GM21360 (cell line): Measurements from ENCODE around the gene NMB.
"Not testable (repeated sequence)": the region's sequence is repeated elsewhere in the genome, so short reads cannot be mapped to it uniquely, and the experiment has no call there.

Experiments
- ATAC-seq: cut with Tn5 transposase; IDR thresholded peaks from one replicate; pipeline ENCODE4 v1.9.1; 2021; ENCODE audit warnings: mild to moderate bottlenecking, moderate library complexity; ENCODE audit not compliant: unreplicated experiment

Gene NMB

GRCh38 chr15:84656972-84657371 is 1.0 kb downstream of the NMB start:
- ATAC-seq: no peak

GRCh38 chr15:84654689-84655453 is 3.1 kb downstream of the NMB start:
- ATAC-seq: peak; percentile 25

- ATAC-seq: peak; percentile 82
Observed at GRCh38 chr15:84653910-84654688, 3.9 kb downstream of the NMB start, which contains the start of gene WDR73. TSS of gene WDR73 (minus strand) at chr15:84654283. CDS start at chr15:84654274, 9 bp downstream.

DNA sequence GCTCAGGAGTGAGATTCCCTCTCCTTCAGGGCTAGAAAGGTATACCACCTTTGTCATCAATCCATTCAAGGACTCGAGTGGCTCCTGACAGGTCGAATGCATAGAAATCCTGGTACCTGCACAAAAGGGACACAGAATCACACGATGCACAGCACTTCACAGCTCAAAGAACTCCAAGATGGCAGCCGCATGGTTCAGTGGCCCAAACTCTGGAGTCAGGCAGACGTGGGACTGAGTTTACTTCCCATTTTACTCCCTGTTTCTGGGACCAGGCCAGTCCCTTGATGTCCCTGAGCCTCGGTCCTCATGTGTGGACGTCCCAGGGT is 4.5 kb downstream of the NMB start:
- no peak for ATAC-seq

DNA sequence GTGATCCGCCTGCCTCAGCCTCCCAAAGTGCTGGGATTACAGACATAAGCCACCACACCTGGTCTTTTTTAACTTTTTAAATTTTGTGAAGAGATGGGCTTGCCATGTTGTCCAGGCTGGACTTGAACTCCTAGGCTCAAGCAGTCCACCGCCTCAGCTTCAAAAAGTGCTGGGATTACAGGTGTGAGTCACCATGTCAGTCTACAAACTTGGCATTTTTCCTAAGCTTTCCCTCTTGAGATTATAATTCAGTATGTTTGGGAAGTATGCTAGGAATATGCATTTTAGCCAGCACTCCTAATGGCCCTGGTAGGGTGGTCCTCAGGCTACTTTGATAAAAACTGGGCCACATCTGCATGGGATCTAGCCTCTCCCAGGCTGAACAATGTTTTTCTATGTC is 8.3 kb downstream of the NMB start:
- no peak for ATAC-seq

- no peak for ATAC-seq
Observed at GRCh38 chr15:84648539-84648938, 9.5 kb downstream of the NMB start.

DNA sequence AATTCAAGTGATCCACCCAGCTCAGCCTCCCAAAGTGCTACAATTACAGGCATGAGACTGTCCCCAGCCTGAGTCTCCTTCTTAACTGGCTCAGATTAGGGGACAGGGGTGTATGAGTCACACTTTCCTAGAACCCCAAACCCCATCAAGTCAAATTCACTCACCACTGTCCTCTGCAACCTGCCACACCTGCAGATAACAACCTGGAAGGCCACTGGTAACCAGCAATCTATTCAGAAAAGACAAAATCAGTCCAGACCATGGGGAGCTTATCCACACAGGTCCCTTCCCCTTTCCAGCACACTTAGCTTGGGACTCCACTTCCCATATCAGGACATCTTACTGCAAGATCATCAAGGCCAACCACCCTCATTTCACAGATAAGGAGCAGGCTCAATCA is 10.3 kb downstream of the NMB start:
- ATAC-seq: no peak

DNA sequence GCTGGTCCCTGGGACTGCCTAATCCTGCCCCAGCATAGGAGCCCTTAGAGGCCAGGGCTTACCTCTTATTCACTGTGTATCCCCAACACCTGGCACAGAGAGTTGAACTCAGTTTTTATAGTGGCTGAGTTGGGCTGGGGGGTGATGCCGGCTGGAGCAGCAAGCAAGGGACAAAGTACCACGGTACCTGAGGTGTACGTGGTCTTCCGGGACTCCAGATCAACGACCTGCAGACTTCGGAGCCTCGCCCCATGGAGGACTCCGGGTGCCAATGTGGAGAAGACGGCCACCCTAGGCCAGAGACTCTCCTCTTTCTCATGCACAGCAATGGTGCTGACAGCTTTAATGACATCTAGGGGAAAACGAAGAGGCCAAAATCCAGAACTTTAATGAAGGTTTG is 12.0 kb downstream of the NMB start:
- ATAC-seq: no peak

DNA sequence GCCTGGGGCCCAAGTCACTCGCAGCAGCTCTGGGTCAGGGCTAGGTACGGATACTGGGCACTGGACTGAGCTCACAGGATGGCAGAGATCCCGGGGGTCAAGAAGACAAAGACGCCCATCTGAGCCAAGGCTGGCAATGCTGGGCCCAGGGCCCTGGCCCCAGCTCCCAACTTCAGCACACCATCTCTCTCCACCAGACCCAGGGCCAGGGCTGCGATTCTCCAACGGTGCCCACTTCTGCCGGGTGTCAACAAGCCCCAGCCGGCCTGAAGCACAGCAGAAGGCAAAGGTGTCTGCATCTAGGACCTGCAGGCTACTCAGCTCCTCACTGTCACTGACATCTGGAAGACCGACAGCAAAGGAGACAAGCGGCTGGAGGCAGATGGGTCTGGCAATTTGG is 12.5 kb downstream of the NMB start:
- ATAC-seq: no peak

GRCh38 chr15:84643838-84644237 is 14.2 kb downstream of the NMB start:
- no peak for ATAC-seq

DNA sequence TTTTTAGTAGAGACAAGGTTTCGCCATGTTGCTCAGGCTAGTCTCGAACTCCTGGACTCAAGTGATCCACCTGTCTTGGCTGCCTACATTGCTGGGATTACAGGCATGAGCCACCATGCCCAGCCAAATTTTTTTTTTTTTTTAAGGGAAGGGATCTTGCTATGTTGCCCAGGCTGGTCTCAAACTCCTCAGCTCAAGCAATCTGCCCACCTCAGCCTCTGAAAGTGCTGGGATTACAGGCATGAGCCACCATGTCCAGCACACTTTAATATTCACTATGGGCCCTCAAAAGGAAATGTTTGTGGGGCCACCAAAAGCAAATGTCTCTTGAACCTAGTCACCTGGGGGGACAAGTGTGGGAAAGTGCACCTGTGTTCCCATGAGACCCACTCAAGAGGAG is 15.4 kb downstream of the NMB start:
- not testable (repeated sequence) for ATAC-seq

DNA sequence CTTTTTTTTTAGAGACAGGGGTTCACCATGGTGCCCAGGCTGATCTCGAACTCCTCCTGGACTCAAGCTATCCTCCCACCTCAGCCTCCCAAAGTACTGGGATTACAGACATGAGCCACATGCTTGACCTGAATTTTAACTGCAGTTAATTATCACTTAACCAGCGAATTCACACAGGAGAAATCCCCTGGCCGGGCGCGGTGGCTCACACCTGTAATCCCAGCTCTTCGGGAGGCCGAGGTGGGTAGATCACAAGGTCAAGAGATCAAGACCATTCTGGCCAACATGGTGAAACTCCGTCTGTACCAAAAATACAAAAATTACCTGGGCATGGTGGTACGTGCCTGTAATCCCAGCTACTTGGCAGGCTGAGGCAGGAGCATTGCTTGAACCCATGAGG is 16.1 kb downstream of the NMB start:
- ATAC-seq: not testable (repeated sequence)

DNA sequence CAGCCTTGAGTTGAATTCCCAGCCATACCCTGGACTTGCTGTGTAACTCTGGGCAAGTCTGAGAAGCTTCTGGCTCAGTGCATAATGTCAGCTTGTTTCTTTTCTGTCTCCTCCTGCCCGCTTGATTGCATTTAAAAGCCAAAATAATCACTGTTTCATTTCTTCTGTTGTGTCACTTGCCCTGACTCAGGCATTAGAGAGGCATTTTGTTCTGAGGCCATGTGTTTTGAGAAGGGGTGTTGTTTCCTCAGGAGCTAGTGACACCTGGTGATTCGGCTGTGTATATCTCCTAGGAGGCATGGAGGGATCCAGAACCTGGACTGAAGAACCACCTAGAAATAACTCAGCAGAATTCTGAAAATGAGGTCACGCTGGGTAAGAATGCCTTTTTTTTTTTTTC is 19.9 kb downstream of the NMB start:
- ATAC-seq: no peak

DNA sequence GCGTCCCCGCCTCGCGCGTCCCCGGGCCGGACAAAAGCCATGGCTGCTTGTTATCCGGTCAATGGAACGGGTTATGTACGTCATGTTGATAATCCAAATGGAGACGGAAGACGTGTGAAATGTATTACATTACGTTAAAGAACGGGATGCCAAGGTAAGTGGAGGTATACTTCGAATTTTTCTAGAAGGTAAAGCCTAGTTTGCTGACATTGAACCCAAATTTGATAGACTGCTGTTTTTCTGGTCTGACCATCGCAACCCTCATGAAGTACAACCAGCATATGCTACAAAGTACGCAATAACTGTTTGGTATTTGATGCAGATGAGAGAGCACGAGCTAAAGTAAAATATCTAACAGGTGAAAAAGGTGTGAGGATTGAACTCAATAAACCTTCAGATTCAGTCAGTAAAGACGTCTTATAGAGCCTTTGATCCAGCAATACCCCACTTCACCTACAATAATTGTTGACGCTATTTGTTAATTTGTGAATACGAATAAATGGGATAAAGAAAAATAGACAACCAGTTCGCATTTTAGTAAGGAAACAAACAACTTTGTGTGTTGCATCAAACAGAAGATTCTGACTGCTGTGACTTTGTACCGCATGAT is 23.7 kb downstream of the NMB start:
- no peak for ATAC-seq

GRCh38 chr15:84633311-84634227 is 24.4 kb downstream of the NMB start:
- peak; percentile 39 for ATAC-seq

DNA sequence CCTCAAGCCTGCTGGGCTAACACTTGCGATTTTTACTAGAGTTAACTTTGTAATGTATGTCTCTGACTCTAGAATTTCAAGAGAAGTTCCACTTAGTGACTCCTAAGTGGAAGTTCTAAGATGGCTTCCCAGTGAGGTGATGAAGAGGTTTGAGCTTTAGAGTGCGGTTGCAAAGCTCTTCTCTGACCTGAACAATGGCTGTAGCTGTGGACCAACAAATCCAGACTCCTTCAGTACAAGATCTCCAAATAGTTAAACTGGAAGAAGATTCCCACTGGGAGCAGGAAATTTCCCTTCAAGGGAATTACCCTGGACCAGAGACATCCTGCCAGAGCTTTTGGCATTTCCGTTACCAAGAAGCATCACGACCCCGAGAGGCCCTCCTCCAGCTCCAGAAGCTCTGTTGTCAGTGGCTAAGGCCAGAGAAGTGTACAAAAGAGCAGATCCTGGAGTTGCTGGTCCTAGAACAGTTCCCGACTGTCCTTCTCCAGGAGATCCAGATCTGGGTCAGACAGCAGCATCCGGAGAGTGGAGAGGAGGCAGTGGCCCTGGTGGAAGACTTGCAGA is 26.2 kb downstream of the NMB start:
- no peak for ATAC-seq

- ATAC-seq: no peak
Observed at GRCh38 chr15:84629033-84629432, 29.0 kb downstream of the NMB start.

DNA sequence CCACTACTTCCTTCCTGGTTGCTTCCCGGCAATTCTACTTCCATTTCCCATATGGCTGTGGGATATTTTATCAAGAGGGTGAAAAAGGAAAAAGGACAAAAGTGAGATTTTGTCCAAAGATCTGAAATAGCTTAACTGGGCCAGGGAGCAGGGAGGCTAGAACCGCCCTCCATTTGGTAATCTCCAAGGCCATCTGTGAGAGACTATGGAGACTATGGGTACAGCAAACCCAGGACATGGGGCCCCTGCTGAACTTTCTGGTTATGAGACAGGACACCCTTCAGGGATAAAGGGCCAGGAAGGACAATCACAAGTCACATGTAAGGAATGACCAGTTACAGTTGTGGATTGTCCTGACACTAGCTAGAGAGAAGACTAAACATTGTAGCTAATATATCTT is 32.9 kb downstream of the NMB start:
- no peak for ATAC-seq

DNA sequence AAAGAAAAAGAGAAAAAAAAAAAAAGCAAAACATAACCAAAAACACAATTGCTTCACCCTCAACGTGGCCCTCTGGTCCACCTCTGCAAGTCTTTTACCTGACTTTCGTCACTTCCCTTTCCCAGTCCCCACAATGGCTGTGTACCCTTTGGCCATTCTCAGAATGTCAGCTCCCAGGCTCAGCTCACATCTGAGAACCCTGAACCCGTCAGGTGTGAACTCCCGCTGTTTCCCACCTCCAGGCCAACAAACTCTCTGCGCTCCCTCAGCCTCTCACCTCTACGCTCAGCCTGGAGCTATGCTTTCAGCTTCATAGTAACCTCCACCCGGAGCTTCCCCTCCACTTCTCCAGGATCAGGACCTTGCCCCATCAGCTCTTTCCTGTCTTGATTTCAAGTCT is 33.6 kb downstream of the NMB start:
- ATAC-seq: no peak

- ATAC-seq: no peak
Observed at GRCh38 chr15:84621358-84621979, 36.5 kb downstream of the NMB start.
